Diencephalon (tissue), 1 donor: Measurements from ENCODE around the gene PGF. TPM values are rescaled to one million over a fixed set of nuclear protein-coding genes. Genes with fewer than 3 reads are reported as not detected.

Experiments
- total RNA-seq: library from RNA; depleted of rRNA; stranded (reverse); fragments of >200 nt; gene quantifications from one replicate; pipeline ENCODE4 v1.2.3, GENCODE V29; 2014

Gene PGF
- total RNA-seq = 2.8 TPM

DNA sequence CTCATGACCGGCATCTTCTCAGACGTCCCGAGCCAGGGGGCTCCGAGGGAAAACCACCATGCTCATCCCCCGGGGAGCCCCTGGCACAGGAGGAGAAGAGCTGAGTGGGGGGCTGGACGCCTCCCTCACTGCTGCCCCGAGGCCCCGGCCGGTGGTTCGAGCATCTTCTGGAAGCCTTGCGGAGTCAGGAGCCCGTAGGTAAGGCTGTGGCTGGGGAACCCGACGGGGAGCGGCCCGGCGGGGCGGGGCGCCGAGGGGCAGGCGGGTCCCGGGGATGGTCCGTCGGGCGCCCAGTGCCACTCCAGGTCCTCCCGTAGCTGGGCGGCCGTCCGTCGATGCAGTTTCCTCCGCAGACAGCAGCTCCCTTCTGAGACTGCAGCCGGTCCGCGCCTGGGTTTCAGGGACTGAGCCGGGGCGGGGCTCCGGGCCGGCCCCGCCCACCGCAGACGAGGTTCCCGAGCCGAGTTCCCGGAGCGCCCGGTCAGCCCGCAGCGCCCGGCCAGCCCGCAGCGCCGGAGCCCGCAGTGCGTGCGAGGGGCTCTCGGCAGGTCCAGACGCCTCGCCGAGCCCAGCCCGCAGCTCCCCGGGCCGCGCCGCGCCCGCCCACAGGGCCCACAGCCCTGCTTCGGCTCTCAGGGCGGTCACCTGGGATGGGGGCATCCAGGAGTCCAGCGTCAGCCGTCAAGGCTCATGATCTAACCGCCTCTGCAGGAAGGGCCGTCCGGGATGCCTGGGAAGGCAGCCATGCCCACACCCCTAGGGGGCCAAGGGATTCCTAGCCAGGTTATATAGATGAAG, at the start of gene PGF:
TSS of gene PGF (minus strand) at position 369 of the 798 bp plus-strand sequence. CDS start at position 14, 355 bp downstream.

DNA sequence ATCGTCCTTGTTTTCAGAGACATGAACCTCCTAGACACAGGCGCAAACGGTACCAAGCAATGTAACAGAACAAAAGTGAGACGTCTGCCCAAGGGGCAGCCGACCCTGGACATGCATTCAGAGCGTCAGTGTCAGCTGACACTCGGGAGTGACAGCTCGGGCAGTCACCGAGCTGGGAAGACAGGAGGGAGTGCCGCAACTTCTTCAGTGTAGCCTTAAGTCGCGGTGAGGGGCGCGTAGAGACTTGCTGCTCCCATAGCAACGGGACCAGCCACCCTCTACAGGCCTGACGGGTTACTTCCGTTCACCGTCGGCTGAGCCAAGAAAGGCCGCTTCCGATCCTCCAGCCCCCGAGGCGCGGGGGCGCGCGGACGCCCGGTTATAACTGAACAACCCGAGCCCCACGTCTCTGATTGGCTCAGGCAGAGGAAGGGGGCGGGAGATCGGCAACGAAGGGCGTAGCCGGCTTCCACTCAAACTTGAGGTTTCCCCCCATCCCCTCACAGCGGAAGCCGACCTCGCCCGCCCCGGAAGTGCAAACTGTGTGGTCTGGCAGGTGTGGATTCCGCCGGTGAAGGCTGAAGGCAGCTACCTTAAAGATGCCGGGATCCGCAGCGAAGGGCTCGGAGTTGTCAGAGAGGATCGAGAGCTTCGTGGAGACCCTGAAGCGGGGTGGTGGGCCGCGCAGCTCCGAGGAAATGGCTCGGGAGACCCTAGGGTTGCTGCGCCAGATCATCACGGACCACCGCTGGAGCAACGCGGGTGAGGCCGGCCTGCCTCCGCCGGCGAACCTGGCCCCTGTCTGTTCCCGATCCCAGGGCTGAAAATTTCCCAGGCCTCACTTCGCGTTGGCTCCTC, 47.2 kb upstream of the PGF start, which contains the start of gene EIF2B2:
TSS of gene EIF2B2 (plus strand) at position 530 of the 858 bp plus-strand sequence. CDS start at position 600, 70 bp downstream.

DNA sequence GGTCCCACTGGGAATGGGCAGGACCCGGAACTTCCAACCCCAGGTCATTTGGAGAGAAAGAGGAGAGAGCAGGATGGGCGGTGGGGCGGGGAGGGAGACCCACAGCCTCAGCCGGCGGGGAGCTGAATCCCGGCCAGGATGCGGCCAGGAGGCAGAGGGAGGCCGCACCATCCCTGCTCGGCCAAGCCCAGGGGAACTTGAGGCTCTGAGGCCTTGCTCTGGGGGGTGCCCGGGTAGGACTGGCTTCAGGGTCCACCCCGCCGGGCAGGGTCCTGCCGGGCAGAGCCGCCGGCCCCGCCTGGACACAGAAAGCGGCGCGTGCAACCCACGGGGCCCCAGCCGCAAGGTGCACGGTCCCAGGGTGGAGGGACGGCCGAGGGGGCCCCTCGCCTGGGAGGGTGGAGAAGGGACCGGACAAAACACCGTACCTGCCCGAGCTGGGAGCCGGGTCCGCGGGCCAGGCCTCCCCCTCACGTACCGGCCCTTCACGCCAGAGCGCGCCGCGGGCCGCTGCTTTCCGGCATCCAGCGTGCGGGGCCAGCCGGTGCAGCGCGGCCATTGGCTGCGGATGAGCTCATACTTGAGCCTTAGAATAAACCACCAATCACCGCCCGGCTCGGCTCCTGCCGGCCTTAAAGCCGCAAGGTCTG, 32.5 kb downstream of the PGF start, which contains the start of gene RPS6KL1:
TSS of gene RPS6KL1 (minus strand) at position 509 of the 650 bp plus-strand sequence. CDS start 1,719 bp downstream, outside the sequence.

Other genes starting within 250 kb of the PGF start
- 64.4 TPM for gene AREL1, start 242.5 kb downstream of the PGF start, total RNA-seq
- 20.1 TPM for gene FCF1, start 242.5 kb downstream of the PGF start, total RNA-seq
- gene YLPM1, start 192.3 kb downstream of the PGF start, total RNA-seq = 89.7 TPM
- gene PROX2, start 79.5 kb downstream of the PGF start, total RNA-seq = not detected
- 40.4 TPM for gene DLST, start 73.7 kb downstream of the PGF start, total RNA-seq
- 39.9 TPM for gene RPS6KL1, start 32.3 kb downstream of the PGF start, total RNA-seq
- 24.0 TPM for gene EIF2B2, start 47.3 kb upstream of the PGF start, total RNA-seq
- gene MLH3, start 95.9 kb upstream of the PGF start, total RNA-seq = 65.0 TPM
- 49.4 TPM for gene ACYP1, start 108.4 kb upstream of the PGF start, total RNA-seq
- gene ZC2HC1C, start 114.0 kb upstream of the PGF start, total RNA-seq = 6.7 TPM
- 46.1 TPM for gene NEK9, start 171.5 kb upstream of the PGF start, total RNA-seq
- 155 TPM for gene TMED10, start 221.0 kb upstream of the PGF start, total RNA-seq